Trophoblast cell (in vitro differentiated cells and primary cell): Measurements from ENCODE around the gene METTL9.
A peak's percentile ranks its signal among the peaks of the same experiment; 100 is the strongest.

Experiments used
- DNase-seq, 2 donors: peaks; one replicate each; pipeline ENCODE4 v3.0.0-alpha.2; 2016
- H2AFZ ChIP-seq: 2 replicates; pipeline ENCODE4 v1.6.1; 2013; ENCODE audit warnings: low read length, moderate library complexity, mild to moderate bottlenecking; ENCODE audit not compliant: insufficient read depth, poor library complexity
- H2AK5ac ChIP-seq: 2 replicates; pipeline ENCODE4 v1.6.1; 2013; ENCODE audit warnings: mild to moderate bottlenecking, low read length
- H2BK120ac ChIP-seq: 2 replicates; pipeline ENCODE4 v1.6.1; 2013; ENCODE audit warnings: low read length, mild to moderate bottlenecking, moderate library complexity; ENCODE audit not compliant: insufficient read depth, poor library complexity
- H2BK12ac ChIP-seq: 2 replicates; pipeline ENCODE4 v1.6.1; 2013; ENCODE audit warnings: mild to moderate bottlenecking, low read length, moderate library complexity
- H2BK5ac ChIP-seq: 2 replicates; pipeline ENCODE4 v1.6.1; 2013; ENCODE audit warnings: low read length, low read depth, moderate library complexity, mild to moderate bottlenecking; ENCODE audit not compliant: poor library complexity
- H3K14ac ChIP-seq: 2 replicates; pipeline ENCODE4 v1.6.1; 2013; ENCODE audit warnings: mild to moderate bottlenecking, low read length
- H3K18ac ChIP-seq: 2 replicates; pipeline ENCODE4 v1.6.1; 2013; ENCODE audit warnings: mild to moderate bottlenecking, low read length
- H3K23ac ChIP-seq: 2 replicates; pipeline ENCODE4 v1.6.1; 2013; ENCODE audit warnings: low read length
- H3K27ac ChIP-seq: 2 replicates; pipeline ENCODE4 v1.5.1; 2013; ENCODE audit warnings: low read depth, mild to moderate bottlenecking, inconsistent platforms, low read length, moderate library complexity
- H3K27me3 ChIP-seq: 2 replicates; pipeline ENCODE4 v1.6.1; 2013; ENCODE audit warnings: inconsistent platforms, mild to moderate bottlenecking, low read length, moderate library complexity; ENCODE audit not compliant: insufficient read depth
- H3K36me3 ChIP-seq, 2 experiments: 1 replicate in 1 of 2; 2 replicates in 1 of 2; pipeline ENCODE4 v1.6.1; 2013; ENCODE audit warnings: low read length in 2 of 2, mild to moderate bottlenecking in 2 of 2, moderate library complexity in 1 of 2; ENCODE audit not compliant: insufficient read depth in 2 of 2, control insufficient read depth in 1 of 2
- H3K4ac ChIP-seq: 2 replicates; pipeline ENCODE4 v1.6.1; 2013; ENCODE audit warnings: low read depth, mild to moderate bottlenecking, low read length, moderate library complexity
- H3K4me1 ChIP-seq, 2 experiments: 1 replicate in 1 of 2; 2 replicates in 1 of 2; pipeline ENCODE4 v1.6.1; 2013; ENCODE audit warnings: low read length in 2 of 2, mild to moderate bottlenecking in 2 of 2, moderate library complexity in 1 of 2; ENCODE audit not compliant: insufficient read depth in 2 of 2, control insufficient read depth in 1 of 2
- H3K4me2 ChIP-seq: 2 replicates; pipeline ENCODE4 v1.6.1; 2013; ENCODE audit warnings: inconsistent platforms, mild to moderate bottlenecking, low read length, moderate library complexity
- H3K4me3 ChIP-seq: 2 replicates; pipeline ENCODE4 v1.5.1; 2013; ENCODE audit warnings: mild to moderate bottlenecking, low read depth, low read length, inconsistent platforms
- H3K79me1 ChIP-seq: one replicate; pipeline ENCODE4 v1.6.1; 2013; ENCODE audit warnings: low read length
- H3K79me2 ChIP-seq: 2 replicates; pipeline ENCODE4 v1.6.1; 2013; ENCODE audit warnings: low read length, mild to moderate bottlenecking; ENCODE audit not compliant: control insufficient read depth, insufficient read depth, poor library complexity
- H3K9ac ChIP-seq: 2 replicates; pipeline ENCODE4 v1.6.1; 2013; ENCODE audit warnings: mild to moderate bottlenecking, low read length
- H3K9me3 ChIP-seq: 2 replicates; pipeline ENCODE4 v1.6.1; 2013; ENCODE audit warnings: low read depth, mild to moderate bottlenecking, control low read depth, inconsistent platforms, low read length; ENCODE audit not compliant: insufficient read depth
- H4K12ac ChIP-seq: 2 replicates; pipeline ENCODE4 v1.6.1; 2013; ENCODE audit warnings: low read depth, mild to moderate bottlenecking, low read length, moderate library complexity
- H4K8ac ChIP-seq: 2 replicates; pipeline ENCODE4 v1.6.1; 2013; ENCODE audit warnings: low read depth, mild to moderate bottlenecking, low read length, moderate library complexity
- H4K91ac ChIP-seq: one replicate; pipeline ENCODE4 v1.6.1; 2013; ENCODE audit warnings: low read depth, mild to moderate bottlenecking, low read length, moderate library complexity
- WGBS: extraction: QIAGEN DNeasy Blood & Tissue Kit; methylation state at CpG from one replicate; pipeline ENCODE4 v1.1.7; 2013; ENCODE audit warnings: missing lambda C conversion rate; ENCODE audit not compliant: insufficient read length, insufficient coverage; ENCODE audit errors: extremely low coverage; 5-methylcytosine and 5-hydroxymethylcytosine counted together

METTL9 gene

DNA sequence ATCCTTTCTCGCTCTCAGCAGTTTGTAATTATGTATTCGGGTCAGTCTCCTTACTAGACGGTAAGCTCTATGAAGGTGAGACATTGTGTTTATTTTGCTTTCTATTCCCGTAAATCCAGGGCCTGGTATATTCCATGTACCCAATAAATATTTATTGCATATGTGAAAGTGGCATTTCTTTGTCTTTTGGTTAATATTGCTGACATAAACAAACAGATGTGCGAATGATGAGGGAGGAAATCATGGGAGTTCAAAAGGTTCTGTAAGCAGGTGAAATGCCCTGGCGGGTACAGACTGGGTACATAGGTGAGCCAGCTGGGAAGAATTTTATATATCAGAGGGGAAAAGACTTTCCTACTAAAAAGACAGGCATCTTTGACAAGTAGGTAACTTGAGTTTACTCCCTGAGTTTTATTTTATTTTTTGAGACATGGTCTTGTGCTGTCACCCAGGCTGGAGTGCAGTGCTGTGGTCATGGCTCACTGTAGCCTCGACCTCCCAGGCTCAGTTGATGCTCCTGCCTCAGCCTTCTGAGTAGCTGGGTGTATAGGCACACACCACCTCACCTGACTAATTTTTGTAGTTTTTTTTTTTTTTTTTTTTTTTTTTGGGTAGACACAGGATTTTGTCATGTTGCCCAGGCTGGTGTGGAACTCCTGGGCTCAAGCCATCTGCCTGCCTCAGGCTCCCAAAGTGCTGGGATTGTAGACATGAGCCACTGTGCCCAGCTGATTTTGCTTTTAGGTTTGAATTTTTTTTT, 5.7 kb upstream of the METTL9 start:
- Histone ChIP-seq H3K18ac (no peak overlapping the region), H3K9me3 (no peaks in the 10 kb centered on the region), H3K79me2 (no peaks in the 10 kb centered on the region), H2BK5ac (no peak overlapping the region), H2AFZ (no peak overlapping the region), H3K23ac (no peak overlapping the region), H4K8ac (no peak overlapping the region), H3K27me3 (no peaks in the 10 kb centered on the region), H3K36me3 (no peaks in the 10 kb centered on the region), H3K79me1 (no peaks in the 10 kb centered on the region), H3K27ac (no peak overlapping the region), H3K4ac (no peak overlapping the region), H3K4me2 (no peak overlapping the region), H2BK12ac (no peak overlapping the region), H3K4me1 (peaks cover 0 to 2% of the 10 kb centered on the region in 2 experiments), H3K9ac (no peak overlapping the region), H3K4me3 (no peak overlapping the region), H3K14ac (no peak overlapping the region), H4K12ac (no peak overlapping the region), H2BK120ac (no peak overlapping the region), H4K91ac (no peak overlapping the region), H2AK5ac (no peak overlapping the region)
- DNase-seq: no peak
- no CpG with 5 or more reads among the region's 7 CpGs for WGBS

DNA sequence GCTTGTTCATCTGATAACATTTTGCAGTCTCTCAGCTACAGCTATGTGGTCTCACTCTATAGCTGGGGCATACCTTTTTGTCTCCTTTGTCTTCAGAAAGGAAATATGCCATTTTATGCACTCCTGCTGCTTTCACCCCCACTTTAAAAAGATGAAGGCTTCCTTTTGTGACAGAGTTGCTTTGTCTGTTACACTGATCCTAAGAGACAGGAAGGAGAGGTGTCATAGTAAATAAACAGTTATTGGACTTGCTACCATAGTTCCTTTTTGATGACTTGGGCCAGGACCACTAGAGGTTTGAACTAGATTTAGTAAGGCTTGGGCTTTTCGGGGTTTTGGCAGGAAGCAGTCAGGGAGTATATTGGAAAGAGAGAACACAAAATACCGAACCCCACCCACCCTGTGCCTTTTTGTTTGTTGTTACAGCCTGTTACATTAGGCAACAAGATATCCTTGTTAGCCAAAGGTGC, 1.8 kb upstream of the METTL9 start:
- H3K27me3 ChIP-seq: no peaks in the 10 kb centered on the region
- H2BK12ac ChIP-seq: no peak overlapping the region
- WGBS: no CpG with 5 or more reads among the region's 2 CpGs
- H3K23ac ChIP-seq: no peak overlapping the region
- no peak overlapping the region for H3K18ac ChIP-seq
- H3K9me3 ChIP-seq: no peaks in the 10 kb centered on the region
- no peak overlapping the region for H4K91ac ChIP-seq
- H3K27ac ChIP-seq: no peak overlapping the region
- no peak overlapping the region for H3K4me3 ChIP-seq
- peaks cover 10% of the 10 kb centered on the region for H3K79me1 ChIP-seq
- peaks cover 0 to 5% of the 10 kb centered on the region in 2 experiments for H3K4me1 ChIP-seq
- H3K14ac ChIP-seq: no peak overlapping the region
- no peak overlapping the region for H2AK5ac ChIP-seq
- H3K9ac ChIP-seq: no peak overlapping the region
- no peak overlapping the region for H4K8ac ChIP-seq
- no peak overlapping the region for H3K4ac ChIP-seq
- peaks cover 10% of the 10 kb centered on the region for H3K79me2 ChIP-seq
- no peak for DNase-seq
- H2AFZ ChIP-seq: no peak overlapping the region
- H3K36me3 ChIP-seq: no peaks in the 10 kb centered on the region
- no peak overlapping the region for H3K4me2 ChIP-seq
- no peak overlapping the region for H2BK120ac ChIP-seq
- H4K12ac ChIP-seq: no peak overlapping the region
- H2BK5ac ChIP-seq: no peak overlapping the region

DNA sequence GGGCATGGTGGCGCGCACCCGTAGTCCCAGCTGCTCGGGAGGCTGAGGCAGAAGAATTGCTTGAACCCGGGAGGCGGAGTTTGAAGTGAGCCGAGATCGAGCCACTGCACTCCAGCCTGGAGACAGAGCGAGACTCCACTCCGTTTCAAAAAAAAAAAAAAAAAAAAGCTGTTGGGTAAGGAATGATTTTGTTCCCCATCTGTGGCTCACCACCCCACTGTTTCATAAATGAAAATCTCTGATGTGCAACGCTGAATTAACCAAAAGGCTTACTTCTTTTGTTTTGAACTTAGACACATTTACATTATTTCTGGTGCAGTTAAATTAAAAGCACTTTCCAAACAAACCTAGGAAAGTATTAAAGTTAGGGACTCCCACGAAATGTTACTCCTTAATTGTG, 1.2 kb upstream of the METTL9 start:
- Histone ChIP-seq H3K4ac (no peak overlapping the region), H3K4me2 (peak overlapping the region; percentile 79), H3K4me1 (peaks cover 0 to 5% of the 10 kb centered on the region in 2 experiments), H2AFZ (no peak overlapping the region), H4K8ac (no peak overlapping the region), H2BK5ac (no peak overlapping the region), H3K4me3 (no peak overlapping the region), H4K12ac (peak overlapping the region; percentile 5), H3K9ac (no peak overlapping the region), H3K23ac (no peak overlapping the region), H2BK120ac (no peak overlapping the region), H2BK12ac (no peak overlapping the region), H3K18ac (no peak overlapping the region), H2AK5ac (no peak overlapping the region), H3K9me3 (no peaks in the 10 kb centered on the region), H3K14ac (no peak overlapping the region), H3K79me1 (peaks cover 10% of the 10 kb centered on the region), H3K79me2 (peaks cover 10% of the 10 kb centered on the region), H3K27ac (no peak overlapping the region), H3K36me3 (no peaks in the 10 kb centered on the region), H3K27me3 (no peaks in the 10 kb centered on the region), H4K91ac (no peak overlapping the region)
- no peak for DNase-seq
- whole genome bisulfite sequencing: no CpG with 5 or more reads among the region's 12 CpGs

DNA sequence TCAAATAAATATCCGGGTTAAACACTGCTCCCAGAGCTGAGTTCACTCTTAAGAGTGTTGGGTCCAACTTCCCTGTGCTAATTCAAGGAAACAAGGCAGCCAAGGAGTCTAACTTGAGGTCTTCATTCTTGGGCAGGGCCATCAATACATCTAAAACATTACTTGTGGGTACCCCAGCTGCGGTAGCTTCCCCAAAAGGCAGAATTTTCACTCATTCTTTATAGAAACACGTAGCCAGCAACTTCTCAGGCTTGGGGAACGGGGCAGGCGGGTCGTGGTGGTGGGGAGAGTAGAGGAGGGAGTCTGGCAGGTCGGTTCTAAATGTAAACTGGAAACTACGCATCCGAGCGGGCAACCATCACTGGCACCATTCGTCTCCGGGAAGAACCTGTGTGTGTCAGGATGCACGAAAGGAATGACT, 666 bp upstream of the METTL9 start:
- DNase-seq: no peak
- peak overlapping the region; percentile 79 for H2BK5ac ChIP-seq
- H3K14ac ChIP-seq: peak overlapping the region; percentile 97
- H2AFZ ChIP-seq: peak overlapping the region; percentile 99
- H4K91ac ChIP-seq: peak overlapping the region; percentile 96
- H3K27me3 ChIP-seq: no peaks in the 10 kb centered on the region
- H4K12ac ChIP-seq: peak overlapping the region; percentile 98
- peak overlapping the region; percentile 92 for H3K4me3 ChIP-seq
- no CpG with 5 or more reads among the region's 13 CpGs for WGBS
- H3K79me1 ChIP-seq: peaks cover 10% of the 10 kb centered on the region
- H3K18ac ChIP-seq: peak overlapping the region; percentile 94
- H4K8ac ChIP-seq: peak overlapping the region; percentile 98
- peak overlapping the region; percentile 85 for H2BK120ac ChIP-seq
- H3K4me1 ChIP-seq: peaks cover 0 to 5% of the 10 kb centered on the region in 2 experiments
- H3K36me3 ChIP-seq: no peaks in the 10 kb centered on the region
- no peak overlapping the region for H3K23ac ChIP-seq
- peak overlapping the region; percentile 86 for H2AK5ac ChIP-seq
- H3K9ac ChIP-seq: peak overlapping the region; percentile 91
- peak overlapping the region; percentile 59 for H3K27ac ChIP-seq
- peaks cover 10% of the 10 kb centered on the region for H3K79me2 ChIP-seq
- no peaks in the 10 kb centered on the region for H3K9me3 ChIP-seq
- peak overlapping the region; percentile 79 for H3K4me2 ChIP-seq
- peak overlapping the region; percentile 41 for H2BK12ac ChIP-seq
- peak overlapping the region; percentile 90 for H3K4ac ChIP-seq
